Keratinocyte (primary cell): Measurements from ENCODE around the gene ASL. TPM values are rescaled to one million over a fixed set of nuclear protein-coding genes. Genes with fewer than 3 reads are reported as not detected.
"Not testable (repeated sequence)": the region's sequence is repeated elsewhere in the genome, so short reads cannot be mapped to it uniquely, and the experiment has no call there.

Source experiments
- DNase-seq: peaks from one replicate; pipeline ENCODE4 v3.0.0-alpha.2; 2011; ENCODE audit warnings: low read depth, missing footprints, low spot score
- FAIRE-seq: peaks from 2 replicates; lab custom pipeline; 2011; peaks lifted over from hg19 to GRCh38; lab: Jason Lieb, UNC
- H2AFZ ChIP-seq: 2 replicates; pipeline ENCODE4 v1.6.0; 2012; ENCODE audit warnings: low read length, control low read depth, inconsistent platforms; ENCODE audit not compliant: control insufficient read depth
- H3K27ac ChIP-seq: 2 replicates; pipeline ENCODE4 v1.5.1; 2011; ENCODE audit warnings: low read length; ENCODE audit not compliant: control insufficient read depth, insufficient read depth
- H3K27me3 ChIP-seq: 3 replicates; pipeline ENCODE4 v1.6.0; 2011; ENCODE audit warnings: low read length; ENCODE audit not compliant: control insufficient read depth, insufficient read depth; ENCODE audit errors: extremely low read depth
- H3K36me3 ChIP-seq, 2 experiments: 2 replicates in 1 of 2; 3 replicates in 1 of 2; pipeline ENCODE4 v1.5.1; 2011; ENCODE audit warnings: low read length in 2 of 2, mild to moderate bottlenecking in 1 of 2; ENCODE audit not compliant: control insufficient read depth in 2 of 2, insufficient read depth in 2 of 2; ENCODE audit errors: extremely low read depth in 1 of 2
- H3K4me1 ChIP-seq: 3 replicates; pipeline ENCODE4 v1.5.1; 2011; ENCODE audit warnings: low read length; ENCODE audit not compliant: control insufficient read depth, insufficient read depth; ENCODE audit errors: extremely low read depth
- H3K4me2 ChIP-seq: 3 replicates; pipeline ENCODE4 v1.6.0; 2011; ENCODE audit warnings: low read depth, low read length; ENCODE audit not compliant: control insufficient read depth, insufficient read depth; ENCODE audit errors: extremely low read depth
- H3K4me3 ChIP-seq, 3 experiments: fragments of 200-600 bp in 1 of 3; sonication (generic) in 1 of 3; 2 replicates in 2 of 3; 3 replicates in 1 of 3; pipeline ENCODE4 v1.5.1; 2011 to 2016; ENCODE audit warnings: low read length in 3 of 3, mild to moderate bottlenecking in 3 of 3, control low read depth in 2 of 3, inconsistent platforms in 1 of 3, low read depth in 1 of 3, mixed read lengths in 1 of 3, mixed run types in 1 of 3, moderate library complexity in 1 of 3; ENCODE audit not compliant: control insufficient read depth in 2 of 3, insufficient read depth in 2 of 3; ENCODE audit errors: extremely low read depth in 1 of 3
- H3K79me2 ChIP-seq: 2 replicates; pipeline ENCODE4 v1.6.0; 2012; ENCODE audit warnings: low read length; ENCODE audit not compliant: control insufficient read depth, insufficient read depth
- H3K9ac ChIP-seq: 3 replicates; pipeline ENCODE4 v1.6.0; 2011; ENCODE audit warnings: low read length; ENCODE audit not compliant: control insufficient read depth, insufficient read depth; ENCODE audit errors: extremely low read depth
- H3K9me1 ChIP-seq: 3 replicates; pipeline ENCODE4 v1.6.0; 2011; ENCODE audit warnings: low read length; ENCODE audit not compliant: control insufficient read depth, insufficient read depth; ENCODE audit errors: extremely low read depth
- H3K9me3 ChIP-seq: 2 replicates; pipeline ENCODE4 v1.5.1; 2012; ENCODE audit warnings: low read depth, low read length; ENCODE audit not compliant: control insufficient read depth
- H4K20me1 ChIP-seq: 3 replicates; pipeline ENCODE4 v1.6.0; 2011; ENCODE audit warnings: low read length; ENCODE audit not compliant: control insufficient read depth, insufficient read depth; ENCODE audit errors: extremely low read depth
- CTCF ChIP-seq, 3 experiments: IDR thresholded peaks in 1 of 3; conservative IDR thresholded peaks in 1 of 3; optimal IDR thresholded peaks in 1 of 3; 2 replicates in 2 of 3; 3 replicates in 1 of 3; pipeline versions ENCODE3 to v1.5.1; 2011; ENCODE audit warnings: low read length in 3 of 3, mild to moderate bottlenecking in 3 of 3, moderate library complexity in 2 of 3, control low read depth in 1 of 3, inconsistent platforms in 1 of 3; ENCODE audit not compliant: insufficient read depth in 2 of 3; ENCODE audit errors: extremely low read depth in 1 of 3
- EZH2 ChIP-seq: IDR thresholded peaks from one replicate; pipeline ENCODE4 v1.6.1; 2012; ENCODE audit warnings: inconsistent platforms, mild to moderate bottlenecking, low read length, moderate library complexity
- dilution Hi-C: fragments of 300-500 bp; cut with MboI; formaldehyde crosslinking; loops from one replicate; pipeline ENCODE4 v1.7.0; 2020; ENCODE audit warnings: low sequenced_read_pairs; ENCODE audit not compliant: extremely low pct_ligation_motif_present
- polyA plus RNA-seq, 5 experiments: library from polyadenylated mRNA; depleted of rRNA in 3 of 5; stranded (reverse) in 3 of 5; stranded (forward) in 1 of 5; unstranded in 1 of 5; fragments of >200 nt; gene quantifications; 1 replicate in 1 of 5; 2 replicates in 3 of 5; 3 replicates in 1 of 5; pipeline versions ENCODE4 v1.2.1 to v1.2.3, GENCODE V29; 2011 to 2012; ENCODE audit warnings: missing spikeins in 2 of 5, low read depth in 1 of 5, low replicate concordance in 1 of 5

The ASL gene
- polyA plus RNA-seq, 1 donor (not counting 4 experiments of a cell fraction or from before 2014, with no cell fraction given), result 24.4 TPM

- dilution Hi-C loops, result no loop called here
- Histone ChIP-seq H2AFZ (peak overlapping the region; percentile 42), H3K79me2 (no peaks in the 10 kb centered on the region), H3K27me3 (no peaks in the 10 kb centered on the region), H3K9me3 (no peaks in the 10 kb centered on the region), H3K9me1 (no peaks in the 10 kb centered on the region), H3K4me1 (peaks cover 24% of the 10 kb centered on the region), H3K4me2 (peak overlapping the region; percentile 16), H3K4me3 (no peak overlapping the region), H3K27ac (peak overlapping the region; percentile 47), H3K9ac (no peak overlapping the region), H4K20me1 (no peaks in the 10 kb centered on the region), H3K36me3 (no peaks in the 10 kb centered on the region)
- peak; percentile 71 for DNase-seq
- no peak for TF ChIP-seq EZH2
- TF ChIP-seq CTCF (optimal IDR thresholded peaks at IDR 0.05 in 1 of 3, IDR thresholded peaks at IDR 0.05 in 1 of 3, conservative IDR thresholded peaks at IDR 0.05 in 1 of 3; ENCODE audit: extremely low read depth in 1 of 3, insufficient read depth in 2 of 3, low read length in 3 of 3), result no peak
- FAIRE-seq, result peak; percentile 90
Observed at GRCh38 chr7:66047426-66047825, 28.2 kb upstream of the ASL start.

- H3K4me1 ChIP-seq, result peaks cover 21% of the 10 kb centered on the region
- H3K9ac ChIP-seq, H3K27ac ChIP-seq, H3K27me3 ChIP-seq, FAIRE-seq, H3K9me1 ChIP-seq, H4K20me1 ChIP-seq, H3K36me3 ChIP-seq, H3K4me3 ChIP-seq, H3K4me2 ChIP-seq, H3K9me3 ChIP-seq, DNase-seq, H2AFZ ChIP-seq, dilution Hi-C loops, H3K79me2 ChIP-seq: not testable (repeated sequence)
- TF ChIP-seq CTCF (optimal IDR thresholded peaks at IDR 0.05 in 1 of 3, IDR thresholded peaks at IDR 0.05 in 1 of 3, conservative IDR thresholded peaks at IDR 0.05 in 1 of 3; ENCODE audit: extremely low read depth in 1 of 3, insufficient read depth in 2 of 3, low read length in 3 of 3), result peak in 1 of 3 experiments; percentile 1
Observed at GRCh38 chr7:66049886-66050285, 25.7 kb upstream of the ASL start.
